Mammary epithelial cell (primary cell): ENCODE measurements around the gene PPM1L.

Experiments
- CTCF ChIP-seq, 2 donors: IDR thresholded peaks in 1 of 2; conservative IDR thresholded peaks in 1 of 2; 2 replicates each; pipeline ENCODE4 v1.5.1; 2011 to 2012; ENCODE audit warnings: inconsistent platforms in 2 of 2, low read length in 2 of 2, mild to moderate bottlenecking in 2 of 2, control low read depth in 1 of 2, low read depth in 1 of 2; ENCODE audit not compliant: insufficient read depth in 1 of 2; ENCODE audit errors: extremely low read depth in 1 of 2
- EZH2 ChIP-seq: IDR thresholded peaks from 2 replicates; pipeline ENCODE4 v1.6.1; 2012; ENCODE audit warnings: low read length, inconsistent platforms, borderline replicate concordance

- TF ChIP-seq CTCF (conservative IDR thresholded peaks at IDR 0.05 in 1 of 2, IDR thresholded peaks at IDR 0.05 in 1 of 2; ENCODE audit: extremely low read depth in 1 of 2, insufficient read depth in 1 of 2, low read depth in 1 of 2, low read length in 2 of 2) = no peak
- TF ChIP-seq EZH2 = no peak
These were observed 81.5 kb downstream of the PPM1L start for GRCh38 chr3:160837394-160837980.
